ENCODE data around the gene QPRT. TPM values are rescaled to one million over a fixed set of nuclear protein-coding genes. Genes with fewer than 3 reads are reported as not detected.
"Not testable (repeated sequence)": the region's sequence is repeated elsewhere in the genome, so short reads cannot be mapped to it uniquely, and the experiment has no call there.

Gene QPRT
- total and polyA plus RNA-seq, 7 experiments from 2014 or later = 0.54 to 6.5 (median 0.90) TPM

DNA sequence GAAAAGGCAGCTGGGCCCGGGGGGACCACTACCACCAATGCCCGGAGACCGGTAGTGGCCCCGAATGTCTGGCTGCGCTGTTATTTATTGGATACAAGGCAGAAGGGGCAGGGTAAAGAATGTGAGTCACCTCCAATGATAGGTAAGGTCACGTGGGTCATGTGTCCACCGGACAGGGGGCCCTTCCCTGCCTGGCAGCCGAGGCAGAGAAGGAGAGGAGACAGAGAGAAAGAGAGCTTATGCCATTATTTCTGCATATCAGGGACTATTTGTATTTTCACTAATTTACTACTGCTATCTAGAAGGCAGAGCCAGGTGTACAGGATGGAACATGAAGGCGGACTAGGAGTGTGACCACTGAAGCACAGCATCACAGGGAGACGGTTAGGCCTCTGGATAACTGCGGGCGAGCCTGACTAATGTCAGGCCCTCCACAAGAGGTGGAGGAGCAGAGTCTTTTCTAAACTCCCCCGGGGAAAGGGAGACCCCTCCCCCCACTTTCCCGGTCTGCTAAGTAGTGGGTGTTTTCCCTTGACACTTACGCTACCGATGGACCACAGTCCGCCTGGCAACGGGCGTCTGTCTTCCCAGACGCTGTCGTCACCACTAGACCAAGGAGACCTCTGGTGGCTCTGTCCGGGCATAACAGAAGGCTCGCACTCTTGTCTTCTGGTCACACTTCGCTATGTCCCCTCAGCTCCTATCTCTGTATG is 42.3 kb downstream of the QPRT start:
- ATAC-seq = peak; percentile 79
- peak in 4 of 9 donors; percentile 29 to 39 (median 36) for DNase-seq
- H3K27ac ChIP-seq (ENCODE audit: low read depth, low read length); H3K9me3 ChIP-seq (ENCODE audit: control insufficient read depth in 2 of 3, low read length in 3 of 3); H3K27me3 ChIP-seq (ENCODE audit: control insufficient read depth in 2 of 2, insufficient read depth in 2 of 2, low read length in 2 of 2); H3K36me3 Mint-ChIP-seq; H3K4me3 ChIP-seq (ENCODE audit: low read length); H3K36me3 ChIP-seq (ENCODE audit: control insufficient read depth in 2 of 3, insufficient read depth in 3 of 3, low read length in 3 of 3); H3K27me3 Mint-ChIP-seq; H3K4me1 ChIP-seq (ENCODE audit: control insufficient read depth in 2 of 2, insufficient read depth in 2 of 2, low read length in 2 of 2); H3K9me3 Mint-ChIP-seq: not testable (repeated sequence)
- POLR2A ChIA-PET = interaction anchor here (0.6 to 4.0 kb wide), 5 partner anchors 14 to 69 kb away, joined by 3 to 27 read pairs (median 5); no protein-coding TSS in a partner anchor
- peak overlapping the region in 9 of 10 donors; percentile 36 to 62 (median 45) for H3K4me3 Mint-ChIP-seq
- peak overlapping the region in 5 of 9 donors; percentile 9 to 80 (median 11) for H3K27ac Mint-ChIP-seq
- CTCF ChIA-PET = interaction anchor here (0.6 to 14.9 kb wide), 8 partner anchors 9 to 1188 kb away, joined by 4 to 134 read pairs (median 4); no protein-coding TSS in a partner anchor
- peaks cover 11 to 24% (median 20%) of the 10 kb centered on the region in 7 donors for H3K4me1 Mint-ChIP-seq
- intact Hi-C loops (cut with micrococcal nuclease) = loop anchor here in 1 of 2 donors (1.0 kb wide), 4 partner anchors 11 to 69 kb away; partner anchors contain the start of gene KIF22

- Mint-ChIP-seq H3K4me3 (no peak overlapping the region), H3K9me3 (peaks cover 0 to 3% (median 0%) of the 10 kb centered on the region in 11 donors), H3K4me1 (peaks cover 16 to 40% (median 23%) of the 10 kb centered on the region in 7 donors), H3K36me3 (peaks cover 0 to 5% (median 3%) of the 10 kb centered on the region in 5 donors), H3K27ac (peak overlapping the region in 1 of 9 donors; percentile 17), H3K27me3 (peaks cover 0 to 22% (median 0%) of the 10 kb centered on the region in 5 donors)
- ChIA-PET CTCF (interaction anchor here (0.6 kb wide), 1 partner anchor 24 kb away, joined by 7 read pairs; no protein-coding TSS in a partner anchor), POLR2A (interaction anchor here (1.2 to 1.5 kb wide), 3 partner anchors 11 to 28 kb away, joined by 3 to 7 read pairs (median 5); no protein-coding TSS in a partner anchor)
- Histone ChIP-seq H3K36me3 (ENCODE audit: control insufficient read depth in 2 of 3, insufficient read depth in 3 of 3, low read length in 3 of 3) (no peaks in the 10 kb centered on the region), H3K27ac (ENCODE audit: low read depth, low read length) (no peak overlapping the region), H3K27me3 (ENCODE audit: control insufficient read depth in 2 of 2, insufficient read depth in 2 of 2, low read length in 2 of 2) (no peaks in the 10 kb centered on the region), H3K4me1 (ENCODE audit: control insufficient read depth in 2 of 2, insufficient read depth in 2 of 2, low read length in 2 of 2) (peaks cover 0 to 7% of the 10 kb centered on the region in 2 donors), H3K4me3 (ENCODE audit: low read length) (no peak overlapping the region), H3K9me3 (ENCODE audit: control insufficient read depth in 2 of 3, low read length in 3 of 3) (no peaks in the 10 kb centered on the region)
- intact Hi-C loops (cut with micrococcal nuclease) = no loop called here
- ATAC-seq = no peak
- DNase-seq = no peak
Observed at GRCh38 chr16:29726845-29727377, 47.9 kb downstream of the QPRT start.

GRCh38 chr16:29727452-29727851 is 48.5 kb downstream of the QPRT start:
- H3K27ac ChIP-seq (ENCODE audit: low read depth, low read length) = no peak overlapping the region
- POLR2A ChIA-PET = interaction anchor here (0.7 to 1.5 kb wide), 3 partner anchors 8 to 27 kb away, joined by 3 to 7 read pairs (median 5); no protein-coding TSS in a partner anchor
- CTCF ChIA-PET = interaction anchor here (0.6 kb wide), 1 partner anchor 23 kb away, joined by 7 read pairs; no protein-coding TSS in a partner anchor

DNA sequence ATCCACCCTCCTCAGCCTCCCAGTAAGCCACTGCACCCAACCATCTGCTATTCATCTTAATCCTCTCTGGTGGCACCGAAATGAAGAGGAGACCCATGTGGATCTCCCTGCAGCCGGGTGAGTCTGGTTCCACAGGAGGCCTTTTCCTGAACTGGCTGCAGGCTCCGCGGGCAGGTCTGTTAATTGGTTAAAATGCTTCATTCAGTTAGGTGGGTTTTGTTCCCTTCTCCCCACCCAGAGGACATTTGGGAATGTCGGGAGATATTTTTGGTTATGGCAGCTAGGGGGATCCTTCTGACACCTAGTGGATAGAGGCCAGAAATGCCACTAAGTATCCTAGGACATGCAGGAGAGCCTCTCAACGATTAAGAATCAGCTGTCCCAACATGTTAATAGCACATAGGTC is 50.1 kb downstream of the QPRT start:
- ATAC-seq (peak; percentile 41), DNase-seq (no peak)
- H3K27me3 ChIP-seq (ENCODE audit: control insufficient read depth in 2 of 2, insufficient read depth in 2 of 2, low read length in 2 of 2) = no peaks in the 10 kb centered on the region
- peaks cover 7 to 9% of the 10 kb centered on the region in 2 donors for H3K4me1 ChIP-seq (ENCODE audit: control insufficient read depth in 2 of 2, insufficient read depth in 2 of 2, low read length in 2 of 2)
- no peak overlapping the region for H3K4me3 ChIP-seq (ENCODE audit: low read length)
- POLR2A ChIA-PET = interaction anchor here (0.6 to 4.6 kb wide), 12 partner anchors 9 to 151 kb away, joined by 3 to 26 read pairs (median 5); partner anchors contain the start of genes KIF22 and PAGR1
- Mint-ChIP-seq H3K9me3 (peaks cover 0 to 7% (median 2%) of the 10 kb centered on the region in 11 donors), H3K27ac (peak overlapping the region in 3 of 9 donors; percentile 14 to 43 (median 26)), H3K36me3 (peaks cover 0 to 12% (median 3%) of the 10 kb centered on the region in 5 donors), H3K27me3 (peaks cover 0 to 22% (median 0%) of the 10 kb centered on the region in 5 donors), H3K4me3 (peak overlapping the region in 1 of 10 donors; percentile 13), H3K4me1 (peaks cover 17 to 45% (median 28%) of the 10 kb centered on the region in 7 donors)
- no peaks in the 10 kb centered on the region for H3K36me3 ChIP-seq (ENCODE audit: control insufficient read depth in 2 of 3, insufficient read depth in 3 of 3, low read length in 3 of 3)
- H3K27ac ChIP-seq (ENCODE audit: low read depth, low read length) = no peak overlapping the region
- intact Hi-C loops (cut with micrococcal nuclease) = loop anchor here in 1 of 2 donors (2.0 kb wide), 1 partner anchor 62 kb away; the partner anchor contains the start of gene KIF22
- H3K9me3 ChIP-seq (ENCODE audit: control insufficient read depth in 2 of 3, low read length in 3 of 3) = no peaks in the 10 kb centered on the region
- CTCF ChIA-PET = interaction anchor here (0.6 to 2.8 kb wide), 11 partner anchors 9 to 256 kb away, joined by 3 to 19 read pairs (median 4); no protein-coding TSS in a partner anchor

More at GRCh38 chr16:29727452-29727851, 48.5 kb downstream of the QPRT start:
- Histone ChIP-seq H3K36me3 (ENCODE audit: control insufficient read depth in 2 of 3, insufficient read depth in 3 of 3, low read length in 3 of 3) (no peaks in the 10 kb centered on the region), H3K27me3 (ENCODE audit: control insufficient read depth in 2 of 2, insufficient read depth in 2 of 2, low read length in 2 of 2) (no peaks in the 10 kb centered on the region), H3K4me1 (ENCODE audit: control insufficient read depth in 2 of 2, insufficient read depth in 2 of 2, low read length in 2 of 2) (peaks cover 0 to 7% of the 10 kb centered on the region in 2 donors), H3K9me3 (ENCODE audit: control insufficient read depth in 2 of 3, low read length in 3 of 3) (no peaks in the 10 kb centered on the region), H3K4me3 (ENCODE audit: low read length) (no peak overlapping the region)
- Mint-ChIP-seq H3K27ac (peak overlapping the region in 2 of 9 donors; percentile 17 to 21), H3K4me3 (no peak overlapping the region), H3K4me1 (peaks cover 19 to 45% (median 27%) of the 10 kb centered on the region in 7 donors), H3K9me3 (peaks cover 0 to 5% (median 2%) of the 10 kb centered on the region in 11 donors), H3K36me3 (peaks cover 0 to 8% (median 3%) of the 10 kb centered on the region in 5 donors), H3K27me3 (peaks cover 0 to 22% (median 0%) of the 10 kb centered on the region in 5 donors)
- ATAC-seq (no peak), DNase-seq (no peak)
- intact Hi-C loops (cut with micrococcal nuclease) = no loop called here

GRCh38 chr16:29730649-29731048 is 51.7 kb downstream of the QPRT start:
- no peak for ATAC-seq
- H3K27ac Mint-ChIP-seq = peak overlapping the region in 3 of 9 donors; percentile 50 to 78 (median 54)
- no peak for DNase-seq
- H3K27ac ChIP-seq (ENCODE audit: low read depth, low read length) = no peak overlapping the region
- peaks cover 18 to 46% (median 31%) of the 10 kb centered on the region in 7 donors for H3K4me1 Mint-ChIP-seq
- H3K4me1 ChIP-seq (ENCODE audit: control insufficient read depth in 2 of 2, insufficient read depth in 2 of 2, low read length in 2 of 2) = peaks cover 7 to 9% of the 10 kb centered on the region in 2 donors
- no peaks in the 10 kb centered on the region for H3K27me3 ChIP-seq (ENCODE audit: control insufficient read depth in 2 of 2, insufficient read depth in 2 of 2, low read length in 2 of 2)
- H3K4me3 Mint-ChIP-seq = peak overlapping the region in 5 of 10 donors; percentile 17 to 72 (median 42)
- ChIA-PET CTCF (interaction anchor here (1.0 to 2.8 kb wide), 5 partner anchors 8 to 43 kb away, joined by 4 to 19 read pairs (median 9); no protein-coding TSS in a partner anchor), POLR2A (interaction anchor here (0.6 to 4.6 kb wide), 8 partner anchors 9 to 73 kb away, joined by 3 to 26 read pairs (median 4); partner anchors contain the start of gene KIF22)
- peaks cover 0 to 17% (median 4%) of the 10 kb centered on the region in 5 donors for H3K36me3 Mint-ChIP-seq
- H3K27me3 Mint-ChIP-seq = peaks cover 0 to 22% (median 0%) of the 10 kb centered on the region in 5 donors
- H3K9me3 ChIP-seq (ENCODE audit: control insufficient read depth in 2 of 3, low read length in 3 of 3) = no peaks in the 10 kb centered on the region
- no peak overlapping the region for H3K4me3 ChIP-seq (ENCODE audit: low read length)
- intact Hi-C loops (cut with micrococcal nuclease) = no loop called here
- peaks cover 0 to 7% (median 2%) of the 10 kb centered on the region in 11 donors for H3K9me3 Mint-ChIP-seq
- no peaks in the 10 kb centered on the region for H3K36me3 ChIP-seq (ENCODE audit: control insufficient read depth in 2 of 3, insufficient read depth in 3 of 3, low read length in 3 of 3)
